Esophagus (tissue), 2 donors: ENCODE measurements around the gene LCE2B. TPM values are rescaled to one million over a fixed set of nuclear protein-coding genes. Genes with fewer than 3 reads are reported as not detected.
"Not testable (repeated sequence)": the region's sequence is repeated elsewhere in the genome, so short reads cannot be mapped to it uniquely, and the experiment has no call there.

Source experiments
- H3K27ac ChIP-seq, 2 donors: one replicate each; pipeline ENCODE4 v1.5.1; 2013; ENCODE audit warnings: low read depth in 2 of 2, mild to moderate bottlenecking in 2 of 2, inconsistent platforms in 1 of 2, low read length in 1 of 2, moderate library complexity in 1 of 2
- H3K27me3 ChIP-seq, 2 donors: one replicate each; pipeline ENCODE4 v1.6.1; 2013; ENCODE audit warnings: low read length in 2 of 2, control low read depth in 1 of 2, mild to moderate bottlenecking in 1 of 2; ENCODE audit not compliant: insufficient read depth in 2 of 2, control insufficient read depth in 1 of 2
- H3K36me3 ChIP-seq, 2 donors: one replicate each; pipeline ENCODE4 v1.6.1; 2013; ENCODE audit warnings: low read length in 1 of 2; ENCODE audit not compliant: control insufficient read depth in 2 of 2, insufficient read depth in 2 of 2
- H3K4me1 ChIP-seq, 2 donors: one replicate each; pipeline ENCODE4 v1.6.1; 2013; ENCODE audit warnings: low read length in 1 of 2; ENCODE audit not compliant: control insufficient read depth in 2 of 2, insufficient read depth in 2 of 2
- H3K4me3 ChIP-seq, 2 donors: one replicate each; pipeline ENCODE4 v1.5.1; 2013; ENCODE audit warnings: low read length in 2 of 2, mild to moderate bottlenecking in 2 of 2, low read depth in 1 of 2, moderate library complexity in 1 of 2
- H3K9me3 ChIP-seq, 2 donors: one replicate each; pipeline ENCODE4 v1.6.1; 2013; ENCODE audit warnings: mild to moderate bottlenecking in 2 of 2, low read depth in 1 of 2, low read length in 1 of 2, moderate library complexity in 1 of 2; ENCODE audit not compliant: control insufficient read depth in 2 of 2, insufficient read depth in 1 of 2
- WGBS, 2 donors: extraction: QIAGEN DNeasy Blood & Tissue Kit; methylation state at CpG; one replicate each; pipeline ENCODE4 v1.1.7; 2013; 5-methylcytosine and 5-hydroxymethylcytosine counted together
- polyA plus RNA-seq, 2 donors: library from polyadenylated mRNA; stranded (reverse); fragments of 200-250 nt; gene quantifications; one replicate each; pipeline ENCODE4 v1.2.3, GENCODE V29; 2013
- donor health status: healthy with polysubstance abuse.
- donor health status: Bipolar disorder and iron deficiency.

The LCE2B gene
- not detected for polyA plus RNA-seq

GRCh38 chr1:152685823-152686222 lies at the start of gene LCE2B:
Gene LCE2B, plus strand, starts transcription at chr1:152686123. Its CDS starts 721 bp downstream, at chr1:152686844.
- H3K27ac ChIP-seq, H3K9me3 ChIP-seq, H3K4me1 ChIP-seq, H3K36me3 ChIP-seq, H3K4me3 ChIP-seq, H3K27me3 ChIP-seq: not testable (repeated sequence)
- WGBS, 2 donors, result 56 to 73% methylated on average over 2 to 4 of the region's 4 CpGs

- Histone ChIP-seq H3K36me3 (no peaks in the 10 kb centered on the region), H3K9me3 (no peaks in the 10 kb centered on the region), H3K4me1 (no peaks in the 10 kb centered on the region), H3K27ac (no peak overlapping the region), H3K27me3 (no peaks in the 10 kb centered on the region), H3K4me3 (no peak overlapping the region)
- 76% methylated on average over 1 of the region's 1 CpG for WGBS, 2 donors
Measured at GRCh38 chr1:152640351-152640750, 45.6 kb upstream of the LCE2B start.

GRCh38 chr1:152643945-152644344 lies 42.0 kb upstream of the LCE2B start:
- Histone ChIP-seq H3K36me3 (no peaks in the 10 kb centered on the region), H3K27ac (no peak overlapping the region), H3K4me3 (no peak overlapping the region), H3K27me3 (no peaks in the 10 kb centered on the region), H3K9me3 (no peaks in the 10 kb centered on the region), H3K4me1 (no peaks in the 10 kb centered on the region)
- 60 to 65% methylated on average over 3 of the region's 3 CpGs for WGBS, 2 donors

GRCh38 chr1:152645146-152645545 lies 40.8 kb upstream of the LCE2B start:
- Histone ChIP-seq H3K27ac (no peak overlapping the region), H3K4me1 (no peaks in the 10 kb centered on the region), H3K36me3 (no peaks in the 10 kb centered on the region), H3K27me3 (no peaks in the 10 kb centered on the region), H3K4me3 (no peak overlapping the region), H3K9me3 (no peaks in the 10 kb centered on the region)
- 33 to 47% methylated on average over 3 of the region's 3 CpGs for WGBS, 2 donors

- H3K4me3 ChIP-seq, result no peak overlapping the region
- no peaks in the 10 kb centered on the region for H3K36me3 ChIP-seq
- no peak overlapping the region for H3K27ac ChIP-seq
- no peaks in the 10 kb centered on the region for H3K27me3 ChIP-seq
- no peaks in the 10 kb centered on the region for H3K9me3 ChIP-seq
- no peaks in the 10 kb centered on the region for H3K4me1 ChIP-seq
Measured at GRCh38 chr1:152646656-152647055, 39.3 kb upstream of the LCE2B start.

GRCh38 chr1:152654110-152654509 lies 31.8 kb upstream of the LCE2B start:
- no peaks in the 10 kb centered on the region for H3K4me1 ChIP-seq
- H3K36me3 ChIP-seq, result no peaks in the 10 kb centered on the region
- 29 to 31% methylated on average over 10 of the region's 10 CpGs for WGBS, 2 donors
- no peaks in the 10 kb centered on the region for H3K27me3 ChIP-seq
- H3K9me3 ChIP-seq, result no peaks in the 10 kb centered on the region
- H3K27ac ChIP-seq, result no peak overlapping the region
- H3K4me3 ChIP-seq, result no peak overlapping the region

- no peaks in the 10 kb centered on the region for H3K27me3 ChIP-seq
- no peaks in the 10 kb centered on the region for H3K9me3 ChIP-seq
- H3K27ac ChIP-seq, result no peak overlapping the region
- no peak overlapping the region for H3K4me3 ChIP-seq
- WGBS, 2 donors, result 65 to 77% methylated on average over 2 of the region's 2 CpGs
- no peaks in the 10 kb centered on the region for H3K4me1 ChIP-seq
- no peaks in the 10 kb centered on the region for H3K36me3 ChIP-seq
Measured at GRCh38 chr1:152656459-152656858, 29.5 kb upstream of the LCE2B start.

- 83 to 87% methylated on average over 4 of the region's 4 CpGs for WGBS, 2 donors
- Histone ChIP-seq H3K27me3 (no peaks in the 10 kb centered on the region), H3K9me3 (no peaks in the 10 kb centered on the region), H3K27ac (no peak overlapping the region), H3K36me3 (no peaks in the 10 kb centered on the region), H3K4me1 (no peaks in the 10 kb centered on the region), H3K4me3 (no peak overlapping the region)
Measured at GRCh38 chr1:152657677-152658076, 28.2 kb upstream of the LCE2B start.

GRCh38 chr1:152658649-152659048 lies 27.3 kb upstream of the LCE2B start:
- Histone ChIP-seq H3K27me3 (no peaks in the 10 kb centered on the region), H3K4me3 (no peak overlapping the region), H3K9me3 (no peaks in the 10 kb centered on the region), H3K36me3 (no peaks in the 10 kb centered on the region), H3K27ac (no peak overlapping the region), H3K4me1 (no peaks in the 10 kb centered on the region)
- 94 to 96% methylated on average over 3 of the region's 3 CpGs for WGBS, 2 donors

GRCh38 chr1:152663098-152663497 lies 22.8 kb upstream of the LCE2B start, which contains the start of gene LCE2D:
Gene LCE2D, plus strand, starts transcription at chr1:152663380. Its CDS starts 726 bp downstream, at chr1:152664106.
- H3K27me3 ChIP-seq, result no peaks in the 10 kb centered on the region
- no peaks in the 10 kb centered on the region for H3K36me3 ChIP-seq
- no peaks in the 10 kb centered on the region for H3K4me1 ChIP-seq
- no peaks in the 10 kb centered on the region for H3K9me3 ChIP-seq
- no peak within 1 kb of the TSS for H3K4me3 ChIP-seq
- WGBS, 2 donors, result 69 to 73% methylated on average over 3 of the region's 3 CpGs
- no peak within 1 kb of the TSS for H3K27ac ChIP-seq
